ENCODE measurements around the gene NFKB1. TPM values are rescaled to one million over a fixed set of nuclear protein-coding genes. Genes with fewer than 3 reads are reported as not detected.

The NFKB1 gene
- total RNA-seq, 4 donors from 2014 or later: 37.9 to 45.5 (median 43.4) TPM

GRCh38 chr4:102620697-102621497 is 119.7 kb downstream of the NFKB1 start:
- H3K4me3 ChIP-seq (ENCODE audit: low read depth, poor library complexity, severe bottlenecking): no peak overlapping the region
- no peak for DNase-seq (ENCODE audit: low spot score in 2 of 2)
- intact Hi-C loops (cut with DNase I; ENCODE audit: low total_unique reads): loop anchor here (5.0 kb wide), 1 partner anchor 391 kb away; no protein-coding TSS in a partner anchor
- WGBS, 2 donors: 73 to 87% methylated on average over 8 of the region's 8 CpGs
- TF ChIP-seq POLR2A (IDR thresholded peaks at IDR 0.05): no peak
- no peak for TF ChIP-seq CTCF (IDR thresholded peaks at IDR 0.05)

- peak in 1 of 2 donors; percentile 79 for DNase-seq (ENCODE audit: low spot score in 2 of 2)
- no peak for TF ChIP-seq CTCF (IDR thresholded peaks at IDR 0.05)
- TF ChIP-seq POLR2A (IDR thresholded peaks at IDR 0.05): no peak
- intact Hi-C loops (cut with DNase I; ENCODE audit: low total_unique reads): loop anchor here (5.0 kb wide), 1 partner anchor 389 kb away; no protein-coding TSS in a partner anchor
- H3K4me3 ChIP-seq (ENCODE audit: low read depth, poor library complexity, severe bottlenecking): no peak overlapping the region
- 73 to 74% methylated on average over 5 of the region's 5 CpGs for WGBS, 2 donors
Observed at GRCh38 chr4:102623622-102624021, 122.5 kb downstream of the NFKB1 start.

GRCh38 chr4:102624505-102624904 is 123.3 kb downstream of the NFKB1 start:
- WGBS, 2 donors: 89 to 90% methylated on average over 4 of the region's 4 CpGs
- DNase-seq (ENCODE audit: low spot score in 2 of 2): no peak
- TF ChIP-seq CTCF (IDR thresholded peaks at IDR 0.05) (no peak), POLR2A (IDR thresholded peaks at IDR 0.05) (no peak)
- H3K4me3 ChIP-seq (ENCODE audit: low read depth, poor library complexity, severe bottlenecking): no peak overlapping the region
- intact Hi-C loops (cut with DNase I; ENCODE audit: low total_unique reads): loop anchor here (5.0 kb wide), 1 partner anchor 388 kb away; no protein-coding TSS in a partner anchor

- TF ChIP-seq POLR2A (IDR thresholded peaks at IDR 0.05) (no peak), CTCF (IDR thresholded peaks at IDR 0.05) (no peak)
- H3K4me3 ChIP-seq (ENCODE audit: low read depth, poor library complexity, severe bottlenecking): no peak overlapping the region
- intact Hi-C loops (cut with DNase I; ENCODE audit: low total_unique reads): no loop called here
- 47 to 78% methylated on average over 3 of the region's 3 CpGs for WGBS, 2 donors
- peak in 1 of 2 donors; percentile 81 for DNase-seq (ENCODE audit: low spot score in 2 of 2)
Observed at GRCh38 chr4:102625232-102625930, 124.2 kb downstream of the NFKB1 start.

GRCh38 chr4:102627831-102628523 is 126.8 kb downstream of the NFKB1 start:
- no peak for DNase-seq (ENCODE audit: low spot score in 2 of 2)
- WGBS, 2 donors: 77% methylated on average over 3 of the region's 3 CpGs
- no peak overlapping the region for H3K4me3 ChIP-seq (ENCODE audit: low read depth, poor library complexity, severe bottlenecking)
- TF ChIP-seq POLR2A (IDR thresholded peaks at IDR 0.05) (no peak), CTCF (IDR thresholded peaks at IDR 0.05) (no peak)
- intact Hi-C loops (cut with DNase I; ENCODE audit: low total_unique reads): no loop called here
